HG03280 (cell line): Measurements from ENCODE around the gene PLXDC2.
"Not testable (repeated sequence)": the region's sequence is repeated elsewhere in the genome, so short reads cannot be mapped to it uniquely, and the experiment has no call there.

Source experiments
- ATAC-seq: cut with Tn5 transposase; IDR thresholded peaks from one replicate; pipeline ENCODE4 v1.9.1; 2021; ENCODE audit warnings: mild to moderate bottlenecking, moderate library complexity; ENCODE audit not compliant: unreplicated experiment

Gene PLXDC2

DNA sequence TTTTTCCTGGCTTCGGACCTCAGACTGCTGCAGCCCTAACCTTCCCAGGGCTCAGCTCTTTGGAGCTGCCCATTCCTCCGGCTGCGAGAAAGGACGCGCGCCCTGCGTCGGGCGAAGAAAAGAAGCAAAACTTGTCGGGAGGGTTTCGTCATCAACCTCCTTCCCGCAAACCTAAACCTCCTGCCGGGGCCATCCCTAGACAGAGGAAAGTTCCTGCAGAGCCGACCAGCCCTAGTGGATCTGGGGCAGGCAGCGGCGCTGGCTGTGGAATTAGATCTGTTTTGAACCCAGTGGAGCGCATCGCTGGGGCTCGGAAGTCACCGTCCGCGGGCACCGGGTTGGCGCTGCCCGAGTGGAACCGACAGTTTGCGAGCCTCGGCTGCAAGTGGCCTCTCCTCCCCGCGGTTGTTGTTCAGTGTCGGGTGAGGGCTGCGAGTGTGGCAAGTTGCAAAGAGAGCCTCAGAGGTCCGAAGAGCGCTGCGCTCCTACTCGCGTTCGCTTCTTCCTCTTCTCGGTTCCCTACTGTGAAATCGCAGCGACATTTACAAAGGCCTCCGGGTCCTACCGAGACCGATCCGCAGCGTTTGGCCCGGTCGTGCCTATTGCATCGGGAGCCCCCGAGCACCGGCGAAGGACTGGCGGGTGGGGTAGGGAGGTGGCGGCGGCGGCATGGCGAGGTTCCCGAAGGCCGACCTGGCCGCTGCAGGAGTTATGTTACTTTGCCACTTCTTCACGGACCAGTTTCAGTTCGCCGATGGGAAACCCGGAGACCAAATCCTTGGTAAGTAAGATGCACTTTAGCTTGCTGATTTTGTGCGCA lies at the start of gene PLXDC2:
PLXDC2 (plus strand) TSS at position 22 of the 820 bp plus-strand sequence.
- no peak for ATAC-seq

DNA sequence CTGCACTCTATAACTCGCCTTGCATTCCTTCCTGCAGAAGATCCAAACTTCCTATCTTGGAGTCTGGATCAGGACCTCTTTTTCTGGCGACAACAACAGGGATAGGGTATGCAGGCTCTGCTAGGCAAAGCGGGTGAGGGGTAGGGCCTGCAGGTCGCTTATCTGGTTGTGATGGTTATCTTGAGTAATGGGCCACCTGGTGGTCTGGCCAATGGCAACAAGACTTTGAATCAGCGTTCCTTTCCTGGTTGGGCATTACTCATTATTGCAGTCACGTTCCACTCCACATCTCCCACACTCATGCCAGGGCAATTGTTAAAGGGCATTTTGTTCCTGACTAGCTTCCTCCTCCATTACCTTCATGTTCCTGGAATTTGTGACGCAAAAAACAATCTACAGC lies 48.4 kb upstream of the PLXDC2 start:
- no peak for ATAC-seq

DNA sequence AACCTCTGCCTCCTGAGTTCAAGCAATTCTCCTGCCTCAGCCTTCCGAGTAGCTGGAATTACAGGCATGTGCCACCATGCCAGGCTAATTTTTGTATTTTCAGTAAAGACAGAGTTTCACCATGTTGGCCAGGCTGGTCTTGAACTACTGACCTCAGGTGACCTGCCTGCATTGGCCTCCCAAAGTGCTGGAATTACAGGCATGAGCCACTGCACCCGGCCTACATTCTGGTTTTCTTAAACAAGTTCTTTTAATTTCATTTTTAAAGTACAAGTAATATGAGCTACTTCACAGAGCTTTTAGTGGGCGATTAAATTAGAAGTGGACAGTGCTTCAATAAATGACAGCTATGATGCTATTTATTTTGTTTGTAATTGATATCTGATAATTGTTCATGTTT lies 46.4 kb upstream of the PLXDC2 start:
- not testable (repeated sequence) for ATAC-seq

DNA sequence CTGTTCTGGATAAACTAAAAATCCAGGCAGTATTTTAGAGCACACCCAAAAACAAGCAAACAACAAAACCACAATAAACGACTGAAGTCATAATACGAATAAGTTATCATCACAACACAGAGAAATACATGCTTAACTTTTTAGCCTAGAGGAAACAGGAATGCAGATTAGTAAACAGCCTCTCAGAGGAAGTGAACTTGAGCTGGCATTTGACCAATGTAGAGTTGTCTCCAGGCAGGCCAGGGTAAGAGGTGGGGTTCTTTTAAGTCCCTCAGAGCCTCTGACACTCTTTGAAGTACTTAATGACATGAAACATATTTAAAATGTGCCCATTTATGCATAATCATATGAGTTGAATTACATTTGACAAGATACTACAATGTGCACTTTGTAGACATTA lies 43.3 kb upstream of the PLXDC2 start:
- no peak for ATAC-seq

- ATAC-seq = no peak
Measured at GRCh38 chr10:19775296-19775695, 40.9 kb upstream of the PLXDC2 start.

DNA sequence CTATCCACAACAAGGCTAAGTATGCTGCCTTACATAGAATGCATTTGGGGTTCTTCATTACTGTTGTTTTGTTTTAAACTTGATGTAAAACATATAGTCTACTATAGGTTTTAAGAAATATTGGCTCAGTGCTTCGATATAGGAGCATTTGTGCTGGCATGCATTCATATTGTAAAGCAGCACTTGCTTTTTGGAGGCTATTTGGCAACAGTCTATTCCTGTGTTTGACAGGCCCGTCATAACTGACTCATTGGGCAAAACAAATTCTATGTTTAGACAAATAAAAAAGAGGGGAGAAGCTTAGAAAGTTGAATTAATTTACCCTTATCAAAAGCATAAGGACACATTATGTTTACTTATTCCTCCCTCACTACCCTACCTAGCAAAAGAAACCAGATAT lies 38.4 kb upstream of the PLXDC2 start:
- ATAC-seq = no peak

DNA sequence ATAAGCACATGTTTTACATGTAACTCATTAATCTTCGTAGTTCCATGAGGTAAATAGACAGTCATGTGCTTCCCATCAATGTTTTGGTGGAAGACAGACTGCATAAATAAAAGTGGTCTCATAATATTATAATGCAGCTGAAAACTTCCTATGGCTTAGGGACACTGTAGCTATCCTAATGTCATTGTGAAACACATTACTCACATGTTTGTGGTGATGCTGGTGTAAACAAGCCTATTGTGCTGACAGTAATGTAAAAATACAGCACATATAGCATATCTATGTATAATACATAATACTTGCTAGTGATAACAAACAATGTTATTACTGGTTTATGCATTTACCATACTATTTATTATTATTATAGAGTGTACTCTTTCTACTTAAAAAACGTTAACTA lies 37.2 kb upstream of the PLXDC2 start:
- no peak for ATAC-seq

- ATAC-seq = no peak
Measured at GRCh38 chr10:19782430-19783089, 33.7 kb upstream of the PLXDC2 start.

DNA sequence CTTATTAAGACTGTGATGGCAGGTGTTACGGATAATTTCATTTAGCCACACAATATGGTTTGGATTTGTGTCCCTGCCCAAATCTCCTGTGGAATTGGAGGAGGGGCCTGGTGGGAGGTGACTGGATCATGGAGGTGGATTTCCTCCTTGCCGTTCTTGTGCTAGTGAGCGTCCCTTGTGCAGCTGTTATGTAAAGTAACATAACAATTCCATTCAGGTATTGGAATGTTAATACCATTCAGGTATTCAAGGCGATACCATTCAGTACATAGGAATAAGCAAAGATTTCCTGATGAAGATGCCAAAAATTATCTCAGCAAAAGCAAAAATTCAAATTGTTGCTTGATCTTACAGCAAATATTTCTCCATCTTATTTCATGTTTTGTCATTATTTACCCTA lies 32.5 kb upstream of the PLXDC2 start:
- ATAC-seq = no peak

GRCh38 chr10:19785366-19785765 lies 30.9 kb upstream of the PLXDC2 start:
- ATAC-seq = no peak

DNA sequence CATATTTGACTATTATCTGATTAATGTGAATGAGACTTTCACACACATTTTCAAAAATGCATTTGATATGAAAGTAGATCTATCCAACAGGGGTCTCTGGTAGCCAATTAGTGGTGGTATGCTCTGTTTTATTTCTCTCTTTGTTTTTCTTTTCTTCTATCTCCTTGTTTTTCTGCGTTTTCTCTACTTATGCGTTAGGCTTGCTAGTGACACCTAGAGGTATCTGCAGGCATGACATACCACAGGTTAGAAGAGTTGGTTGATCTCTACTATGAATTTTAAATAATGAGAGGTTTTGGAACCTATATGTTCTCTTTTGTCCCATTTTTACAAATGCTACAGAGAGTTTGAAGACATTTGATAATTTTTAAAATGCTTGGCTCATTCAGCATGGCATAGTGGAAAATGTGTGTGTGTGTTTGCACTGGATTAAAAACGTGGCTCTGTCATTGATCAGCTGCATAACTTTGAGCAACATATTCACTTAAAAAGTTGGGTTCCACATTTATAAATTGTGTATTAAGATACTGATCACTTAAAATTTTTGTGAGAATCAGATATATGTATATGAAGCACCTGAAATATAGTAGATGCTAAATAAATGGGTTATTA lies 28.1 kb upstream of the PLXDC2 start:
- ATAC-seq = no peak

DNA sequence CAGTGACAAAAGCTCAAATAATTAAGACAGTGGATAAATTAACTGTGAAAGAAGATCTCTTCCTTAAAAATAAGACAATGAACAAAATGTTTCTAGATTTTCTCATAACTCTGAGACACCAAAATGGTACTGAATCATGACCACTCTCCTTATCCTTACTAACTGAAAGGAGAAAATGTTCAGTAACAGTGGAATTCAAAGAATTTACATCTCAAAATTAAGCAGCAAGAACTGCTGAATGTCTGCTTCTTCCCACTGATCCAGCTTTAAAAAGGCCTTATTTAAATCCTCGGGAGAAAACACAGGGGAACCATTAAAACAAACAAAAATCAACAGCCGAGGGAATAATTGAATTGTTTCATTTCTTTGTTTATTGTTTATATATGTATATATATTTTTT lies 27.3 kb upstream of the PLXDC2 start:
- ATAC-seq = no peak

DNA sequence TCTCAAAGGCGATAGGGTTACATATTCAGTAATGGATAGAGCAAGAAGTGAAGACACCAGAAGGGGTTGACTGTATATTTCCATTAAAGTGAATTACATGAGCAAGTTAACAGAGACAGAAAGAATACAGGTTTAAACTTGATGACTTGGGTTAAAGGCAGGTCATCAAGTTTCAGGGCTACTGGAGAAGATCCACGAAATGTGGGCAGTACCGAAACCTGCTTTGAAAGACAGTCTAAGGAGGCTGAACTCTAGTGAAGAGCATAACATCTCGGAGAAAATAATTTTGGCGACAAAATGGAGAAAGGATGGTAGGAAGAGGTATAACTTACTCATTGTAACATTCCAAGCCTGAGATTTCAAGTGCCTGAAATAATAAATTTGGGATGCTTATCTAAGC lies 26.6 kb upstream of the PLXDC2 start:
- no peak for ATAC-seq

DNA sequence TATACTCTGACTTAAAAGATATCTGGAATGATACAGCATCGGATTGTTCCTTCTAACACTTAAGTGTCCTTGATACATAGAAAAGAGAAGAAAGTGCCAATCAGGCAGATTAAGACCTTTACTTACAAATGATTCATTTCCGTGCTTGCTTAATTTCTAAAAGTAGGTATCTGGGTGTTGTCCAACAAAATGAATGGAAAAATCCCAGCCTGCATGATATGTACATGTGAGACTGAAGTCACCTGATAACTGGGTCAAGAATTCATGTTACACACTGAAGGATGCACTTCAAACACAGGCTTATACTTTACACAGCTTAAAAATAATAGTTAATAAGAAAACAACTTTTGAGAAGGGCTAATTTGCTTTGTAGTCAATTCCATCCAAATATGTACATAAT lies 25.2 kb upstream of the PLXDC2 start:
- ATAC-seq = no peak

DNA sequence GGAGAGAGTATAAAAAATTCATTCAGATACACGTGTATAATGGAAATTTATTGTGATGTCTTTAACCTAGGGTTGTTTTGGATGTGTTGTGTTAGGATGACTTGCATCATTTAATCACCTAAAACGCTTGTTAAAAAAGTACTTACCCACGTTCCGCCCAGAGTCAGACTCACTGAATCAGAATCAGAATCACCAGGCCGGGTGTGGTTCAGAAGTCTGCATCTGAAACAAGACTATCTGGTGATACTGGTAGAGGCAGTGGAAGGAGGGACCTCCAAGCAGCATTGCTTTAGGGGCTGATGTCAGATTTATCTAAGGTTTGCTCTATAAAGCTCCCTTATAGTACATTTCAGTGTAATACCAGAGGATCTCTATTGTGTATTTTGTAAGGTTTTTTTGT lies 20.5 kb upstream of the PLXDC2 start:
- ATAC-seq = no peak

DNA sequence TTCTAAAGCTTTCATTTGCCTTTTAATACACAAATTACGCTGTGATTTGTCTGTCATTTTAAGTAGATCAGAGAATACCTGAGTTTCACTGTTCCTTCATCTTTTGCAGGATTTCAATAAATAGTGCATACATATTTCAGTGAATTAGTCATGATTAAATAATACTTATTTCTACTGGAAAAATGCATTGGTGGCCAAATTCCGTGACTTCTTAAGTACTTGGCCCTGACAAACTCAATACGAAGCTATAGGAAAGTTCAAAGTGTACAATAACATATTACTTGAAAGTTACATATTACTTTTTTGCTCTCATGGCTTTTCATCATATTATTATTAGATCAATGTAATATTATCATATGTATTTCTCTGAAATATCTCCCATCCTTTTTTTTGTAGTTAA lies 16.1 kb upstream of the PLXDC2 start:
- ATAC-seq = no peak

- no peak for ATAC-seq
Measured at GRCh38 chr10:19801369-19801768, 14.9 kb upstream of the PLXDC2 start.

GRCh38 chr10:19803676-19804075 lies 12.6 kb upstream of the PLXDC2 start:
- no peak for ATAC-seq

DNA sequence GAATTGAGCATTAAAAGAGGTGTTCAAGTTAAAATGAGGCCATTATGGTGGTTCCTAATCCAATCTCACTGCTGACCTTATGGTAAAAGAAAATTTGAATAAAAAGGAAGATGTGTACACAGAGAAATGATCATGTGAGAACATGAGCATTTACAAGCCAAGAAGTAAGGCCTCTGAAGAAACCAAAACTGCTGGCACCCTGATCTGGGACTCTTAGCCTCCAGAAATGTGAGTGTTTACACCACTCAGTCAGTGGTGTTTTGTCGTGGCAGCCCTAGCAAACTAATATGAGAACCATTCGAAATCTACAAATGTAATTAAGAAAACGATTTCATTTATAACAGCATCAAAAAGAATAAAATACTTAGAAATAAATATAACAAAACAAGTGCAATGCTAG lies 6.8 kb upstream of the PLXDC2 start:
- ATAC-seq = no peak

DNA sequence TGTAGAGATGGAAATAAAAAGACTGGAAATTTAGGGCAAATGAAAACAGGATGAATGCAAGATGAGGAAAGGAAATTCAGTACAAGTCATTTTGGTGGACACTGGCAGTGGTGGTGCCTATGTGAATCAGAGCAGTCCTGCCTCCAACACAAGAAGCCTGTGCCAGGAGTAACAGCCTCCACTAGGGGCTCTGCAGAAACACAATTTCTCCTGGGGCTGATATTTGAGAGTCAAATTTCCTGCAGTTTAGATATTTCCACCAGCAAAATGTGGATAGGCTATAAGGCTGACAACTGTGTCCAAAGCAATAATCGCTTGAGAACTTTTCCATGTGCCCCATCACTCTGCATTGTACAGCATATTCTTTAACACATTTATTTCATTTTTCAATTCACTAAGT lies 4.7 kb upstream of the PLXDC2 start:
- ATAC-seq = no peak

DNA sequence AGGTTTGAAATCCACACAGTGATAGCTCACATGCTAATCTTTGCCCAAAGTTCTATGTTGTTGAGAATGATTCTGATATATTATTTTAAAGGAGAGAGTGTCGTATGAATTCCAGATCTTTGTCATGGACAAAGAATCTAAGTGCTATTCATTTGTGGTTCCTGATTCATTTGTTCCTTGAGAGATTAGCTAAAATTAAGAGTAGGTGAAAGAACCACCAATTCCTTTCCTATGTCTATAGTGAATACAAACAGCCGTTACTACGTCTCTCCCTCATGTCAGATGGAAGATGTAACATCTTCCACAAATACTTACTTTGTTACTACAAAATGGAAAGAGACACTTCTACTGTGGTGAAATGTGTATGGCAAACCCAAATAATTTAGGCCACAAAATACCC lies 3.3 kb upstream of the PLXDC2 start:
- ATAC-seq = no peak

GRCh38 chr10:19815036-19815730 lies 1.0 kb upstream of the PLXDC2 start:
- no peak for ATAC-seq
